Stimulated activated CD8-positive, alpha-beta memory T cell treated with anti-CD3 and anti-CD28 coated beads, Interleukin-7, amount 100 ng/mL, for 48 hours (primary cell): Measurements from ENCODE around the gene ZNF318.

Experiments used
- DNase-seq, 2 donors: peaks; one replicate each; pipeline ENCODE4 v3.0.0-alpha.2; 2020; ENCODE audit warnings: low read depth in 1 of 2; ENCODE audit errors: extremely low read depth in 1 of 2

ZNF318 gene

GRCh38 chr6:43302126-43302525, 67.3 kb downstream of the ZNF318 start:
- no peak for DNase-seq

- no peak for DNase-seq
These were observed 68.2 kb downstream of the ZNF318 start for GRCh38 chr6:43301081-43301870.

DNA sequence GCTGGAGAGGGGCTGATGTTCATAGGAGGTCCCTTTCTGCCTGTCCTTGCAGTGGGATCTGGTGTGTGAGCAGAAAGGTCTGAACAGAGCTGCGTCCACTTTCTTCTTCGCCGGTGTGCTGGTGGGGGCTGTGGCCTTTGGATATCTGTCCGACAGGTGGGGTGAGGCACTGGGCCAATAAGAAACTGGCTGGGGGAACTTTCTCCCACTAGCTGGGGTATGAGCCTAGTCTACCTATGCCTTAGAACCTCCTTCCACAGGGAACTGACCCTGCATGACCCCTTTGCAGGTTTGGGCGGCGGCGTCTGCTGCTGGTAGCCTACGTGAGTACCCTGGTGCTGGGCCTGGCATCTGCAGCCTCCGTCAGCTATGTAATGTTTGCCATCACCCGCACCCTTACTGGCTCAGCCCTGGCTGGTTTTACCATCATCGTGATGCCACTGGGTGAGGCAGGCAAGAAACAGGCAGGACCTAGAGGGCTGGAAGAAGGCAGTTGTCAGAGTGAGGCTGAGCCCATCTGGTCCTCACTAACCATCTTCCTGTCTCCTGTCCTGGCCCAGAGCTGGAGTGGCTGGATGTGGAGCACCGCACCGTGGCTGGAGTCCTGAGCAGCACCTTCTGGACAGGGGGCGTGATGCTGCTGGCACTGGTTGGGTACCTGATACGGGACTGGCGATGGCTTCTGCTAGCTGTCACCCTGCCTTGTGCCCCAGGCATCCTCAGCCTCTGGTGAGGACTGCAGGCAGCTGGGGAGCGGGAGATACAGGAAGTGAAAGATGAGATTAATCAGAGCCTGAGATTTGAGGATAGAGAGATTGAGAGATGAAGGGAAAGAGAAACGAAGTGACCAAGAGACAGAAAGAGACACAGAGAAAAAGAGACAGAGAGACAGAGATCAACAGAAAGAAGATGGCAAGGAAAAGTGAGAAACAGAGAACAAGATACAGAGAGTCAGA, 69.8 kb downstream of the ZNF318 start:
- DNase-seq, result no peak

GRCh38 chr6:43298565-43299337, 70.7 kb downstream of the ZNF318 start:
- DNase-seq, result no peak

DNA sequence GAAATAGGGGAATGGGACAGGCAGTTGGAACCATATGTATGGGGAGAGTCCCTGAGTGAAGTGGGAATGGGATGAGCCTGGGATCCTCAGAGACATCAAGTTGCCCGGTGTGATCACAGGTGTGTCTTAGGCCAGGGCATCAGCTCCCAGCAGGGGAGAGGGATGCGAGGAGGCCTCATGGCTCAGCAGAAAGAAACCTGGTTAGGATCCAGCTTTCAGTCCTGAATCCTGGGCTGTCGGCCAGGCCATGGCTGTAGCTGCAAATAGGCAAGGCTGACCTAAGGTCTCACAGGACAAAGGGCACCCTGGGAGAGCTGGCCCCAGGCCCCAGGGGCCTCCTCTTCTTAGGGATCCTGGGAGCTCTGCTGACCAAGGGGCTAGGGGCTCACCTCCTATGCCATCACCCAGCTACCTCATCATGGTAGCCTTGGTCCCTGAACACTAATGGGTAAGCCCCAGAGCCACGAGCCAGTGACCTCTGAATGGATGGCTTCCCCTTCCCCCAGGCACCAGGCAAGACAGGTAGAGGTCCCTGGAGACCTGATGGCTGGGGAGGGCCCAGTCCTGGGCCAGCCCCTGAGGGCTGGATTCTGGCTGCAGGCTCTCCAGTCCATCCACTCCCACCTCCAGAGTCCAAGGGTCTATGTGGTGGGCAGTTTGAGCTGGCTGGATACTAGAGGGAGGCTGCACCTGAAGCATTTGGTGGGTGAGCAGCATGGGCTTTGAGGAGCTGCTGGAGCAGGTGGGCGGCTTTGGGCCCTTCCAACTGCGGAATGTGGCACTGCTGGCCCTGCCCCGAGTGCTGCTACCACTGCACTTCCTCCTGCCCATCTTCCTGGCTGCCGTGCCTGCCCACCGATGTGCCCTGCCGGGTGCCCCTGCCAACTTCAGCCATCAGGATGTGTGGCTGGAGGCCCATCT, 71.5 kb downstream of the ZNF318 start, which contains the start of gene SLC22A7:
SLC22A7 (plus strand) TSS at position 617 of the 921 bp plus-strand sequence; CDS start at position 716, 99 bp downstream.
- no peak for DNase-seq

DNA sequence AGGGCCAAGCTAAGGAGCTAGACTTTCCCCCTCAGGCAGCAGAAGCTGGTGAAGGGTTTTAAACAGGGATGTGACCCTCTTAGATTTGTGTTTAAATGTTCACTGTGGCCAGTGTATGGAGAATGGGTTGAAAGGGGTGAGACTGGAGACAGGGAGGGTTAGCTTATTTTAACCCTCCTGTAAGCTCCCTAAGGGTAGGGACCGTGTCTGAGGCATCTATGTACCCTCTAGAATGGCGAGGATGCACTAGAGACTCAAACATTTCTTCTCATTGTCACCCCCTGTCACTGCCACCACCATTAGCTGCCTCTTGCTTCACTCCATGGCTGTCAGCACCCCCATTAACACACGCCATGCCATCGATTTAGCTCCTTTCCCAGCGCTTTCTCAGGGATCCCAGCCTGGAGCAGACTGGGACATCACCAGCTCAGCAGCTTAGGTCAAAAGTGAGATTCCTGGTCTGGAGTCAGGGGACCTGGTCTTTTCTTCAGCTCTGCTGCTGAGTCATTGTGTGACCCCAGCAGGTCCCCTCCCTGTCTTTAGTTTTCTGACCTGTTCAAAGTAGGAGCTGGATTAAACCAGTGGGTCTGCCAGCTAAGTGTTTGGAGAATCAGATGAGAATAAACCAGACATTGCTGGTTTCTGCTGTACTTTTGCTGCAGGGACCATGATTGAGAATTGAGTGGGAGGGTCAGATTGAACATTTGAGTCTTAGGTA, 72.5 kb downstream of the ZNF318 start:
- no peak for DNase-seq

DNA sequence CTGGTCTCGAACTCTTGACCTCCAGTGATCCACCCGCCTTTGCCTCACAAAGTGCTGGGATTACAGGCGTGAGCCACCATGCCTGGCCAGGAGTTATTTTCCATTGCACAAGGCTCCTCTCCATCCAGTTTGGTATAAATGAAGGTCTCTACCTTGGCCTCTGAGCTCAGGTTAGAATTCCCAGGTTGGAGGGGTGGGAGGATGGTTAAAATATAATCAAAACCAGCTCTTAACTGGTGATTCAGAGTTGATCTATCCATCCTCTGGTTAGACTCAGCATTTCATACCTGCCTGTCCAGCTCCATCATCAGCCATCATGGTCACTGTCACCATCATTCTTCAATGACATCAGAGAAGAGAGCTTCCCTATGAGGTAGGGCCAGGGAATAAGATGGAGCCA, 74.0 kb downstream of the ZNF318 start:
- no peak for DNase-seq

- no peak for DNase-seq
These were observed 74.9 kb downstream of the ZNF318 start for GRCh38 chr6:43294536-43294935.

- no peak for DNase-seq
These were observed 75.7 kb downstream of the ZNF318 start for GRCh38 chr6:43293698-43294097.

- no peak for DNase-seq
These were observed 76.6 kb downstream of the ZNF318 start for GRCh38 chr6:43292763-43293318.

DNA sequence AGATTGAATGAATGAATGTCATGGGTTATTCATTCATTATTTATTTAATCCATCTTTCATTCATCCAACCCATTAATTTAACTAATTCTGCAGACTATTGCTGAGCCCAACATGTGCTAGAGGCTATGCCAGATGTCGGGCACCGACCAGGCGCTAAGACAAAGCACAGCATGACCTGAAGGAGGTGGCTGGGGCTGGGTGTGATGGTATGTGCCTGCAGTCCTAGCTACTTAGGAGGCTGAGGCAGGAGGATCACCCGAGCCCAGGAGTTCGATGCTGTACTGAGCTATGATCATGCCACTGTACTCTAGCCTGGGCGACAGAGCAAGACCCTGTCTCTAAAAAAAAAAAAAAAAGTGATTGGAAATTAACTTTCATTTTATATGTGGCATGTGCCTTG, 77.1 kb downstream of the ZNF318 start:
- DNase-seq, result no peak

GRCh38 chr6:43291708-43292107, 77.7 kb downstream of the ZNF318 start:
- no peak for DNase-seq

DNA sequence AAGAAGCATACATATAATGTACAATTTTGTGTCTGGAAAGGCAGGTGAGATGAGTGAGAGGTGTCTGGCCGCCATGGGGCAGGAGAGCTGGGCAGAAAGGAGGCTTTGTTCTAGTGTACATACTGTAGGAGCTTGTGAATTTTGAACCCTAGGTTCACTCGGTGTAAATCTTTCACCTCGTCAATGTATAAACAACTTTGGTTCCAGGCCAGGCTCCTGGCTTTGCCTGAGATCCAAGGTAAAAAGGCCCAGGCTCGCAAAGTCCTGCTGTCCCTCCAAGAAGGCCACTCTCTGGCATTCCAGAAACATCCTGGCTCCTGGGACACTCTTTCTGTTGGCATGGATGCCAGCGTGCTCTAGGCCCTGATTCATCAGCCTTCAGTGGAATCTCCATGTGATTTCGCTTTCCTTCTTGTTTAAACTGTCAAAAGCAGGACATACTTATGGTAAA, 78.5 kb downstream of the ZNF318 start:
- no peak for DNase-seq

DNA sequence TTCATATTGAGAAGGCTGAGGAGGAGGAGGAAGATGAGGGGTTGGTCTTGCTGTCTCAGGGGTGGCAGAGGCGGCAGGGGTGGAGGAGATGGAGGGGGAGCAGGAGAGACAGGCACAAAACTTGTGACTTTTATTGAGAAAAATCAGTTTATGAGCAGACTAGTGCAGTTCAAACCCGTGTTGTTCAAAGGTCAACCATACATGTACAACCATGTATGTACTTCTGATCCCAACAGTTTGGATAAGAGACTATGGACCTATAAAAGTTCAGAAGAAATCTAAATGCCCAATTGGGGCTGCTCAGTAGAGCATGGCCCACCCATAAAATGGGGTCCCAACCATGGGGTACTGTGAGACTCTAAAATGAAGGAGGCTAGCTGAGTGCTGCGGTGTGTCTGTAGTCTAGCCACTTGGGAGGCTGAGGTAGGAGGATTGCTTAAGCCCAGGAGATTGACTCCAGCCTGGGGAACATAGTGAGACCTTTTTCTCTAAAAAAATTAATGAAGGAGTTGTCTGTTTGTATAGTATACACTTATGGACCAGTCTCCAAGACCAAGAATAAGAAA, 79.0 kb downstream of the ZNF318 start:
- no peak for DNase-seq

- no peak for DNase-seq
These were observed 81.4 kb downstream of the ZNF318 start for GRCh38 chr6:43287717-43288679.

DNA sequence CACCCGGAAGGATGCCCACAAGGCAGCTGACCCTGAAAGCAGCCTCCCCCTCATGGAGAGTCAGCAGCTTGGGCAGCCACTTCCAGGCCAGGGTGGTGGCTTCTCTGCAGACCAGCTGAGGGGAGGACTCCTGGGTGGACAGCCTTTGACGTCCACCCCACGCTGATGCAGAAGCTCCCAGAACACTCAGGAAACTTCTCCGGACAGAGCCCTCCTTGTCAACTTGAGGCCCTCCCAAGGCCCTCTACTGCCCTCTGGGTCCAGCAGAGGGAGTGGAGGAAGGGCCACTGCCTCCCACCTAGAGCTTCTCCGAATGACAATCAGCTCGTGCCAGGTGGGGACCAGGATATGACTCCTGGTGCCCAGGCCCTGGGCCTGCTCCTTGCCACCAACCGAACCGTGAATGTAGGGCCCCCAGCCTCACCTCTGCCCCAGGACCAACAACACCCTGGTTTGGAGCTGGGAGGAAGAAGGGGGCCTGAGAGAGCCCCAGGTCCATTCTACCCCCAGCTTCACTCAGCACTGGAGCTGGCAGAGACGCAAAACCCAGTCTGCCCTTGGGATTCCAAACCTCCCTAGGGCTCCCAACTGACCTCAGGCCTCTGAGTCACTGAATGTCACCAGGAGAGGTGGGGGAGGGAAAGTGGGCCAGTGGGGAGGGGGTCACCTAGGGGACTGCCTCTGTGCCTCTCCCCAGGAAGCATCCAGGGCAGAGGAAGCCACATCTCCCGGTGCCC, 82.3 kb downstream of the ZNF318 start:
- DNase-seq, result no peak
